ENCODE data around the gene CFH.
A peak's percentile ranks its signal among the peaks of the same experiment; 100 is the strongest.
"Not testable (repeated sequence)": the region's sequence is repeated elsewhere in the genome, so short reads cannot be mapped to it uniquely, and the experiment has no call there.

Gene CFH

DNA sequence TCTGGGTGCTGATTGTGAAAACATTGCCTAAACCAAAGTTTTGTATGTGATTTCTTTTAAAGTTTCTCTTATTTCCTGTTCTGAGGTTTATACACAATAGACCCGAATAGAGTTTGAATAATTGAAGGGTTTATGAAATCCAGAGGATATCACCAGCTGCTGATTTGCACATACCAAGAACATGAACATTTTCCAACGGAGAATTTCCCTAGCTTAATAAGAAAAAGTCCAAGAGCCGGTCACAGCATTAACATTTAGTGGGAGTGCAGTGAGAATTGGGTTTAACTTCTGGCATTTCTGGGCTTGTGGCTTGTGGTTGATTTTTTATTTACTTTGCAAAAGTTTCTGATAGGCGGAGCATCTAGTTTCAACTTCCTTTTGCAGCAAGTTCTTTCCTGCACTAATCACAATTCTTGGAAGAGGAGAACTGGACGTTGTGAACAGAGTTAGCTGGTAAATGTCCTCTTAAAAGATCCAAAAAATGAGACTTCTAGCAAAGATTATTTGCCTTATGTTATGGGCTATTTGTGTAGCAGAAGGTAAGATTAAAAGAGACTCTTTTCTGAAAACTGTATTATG, at the start of gene CFH:
CFH (plus strand) TSS at position 407 of the 579 bp plus-strand sequence; CDS start at position 482, 75 bp downstream.
- DNase-seq: no peak

DNA sequence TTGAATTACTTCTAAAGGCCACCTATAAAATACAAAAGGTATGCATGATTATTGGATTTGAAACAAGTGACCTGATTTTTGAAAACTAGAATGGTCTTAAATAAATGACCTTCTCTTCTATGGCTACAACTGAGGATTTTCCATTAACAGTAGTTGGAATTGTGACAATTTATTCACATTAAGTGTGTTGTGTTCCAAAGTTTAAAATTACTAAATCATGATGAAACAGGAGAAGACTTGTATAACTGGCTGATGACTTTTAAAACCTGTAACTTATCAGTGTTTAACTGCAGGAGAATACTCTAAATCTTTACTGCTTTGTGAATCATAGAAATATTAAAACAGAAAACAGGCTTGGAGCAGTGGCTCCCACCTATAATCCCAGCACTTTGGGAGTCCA, 48.2 kb upstream of the CFH start:
- no peak for DNase-seq

DNA sequence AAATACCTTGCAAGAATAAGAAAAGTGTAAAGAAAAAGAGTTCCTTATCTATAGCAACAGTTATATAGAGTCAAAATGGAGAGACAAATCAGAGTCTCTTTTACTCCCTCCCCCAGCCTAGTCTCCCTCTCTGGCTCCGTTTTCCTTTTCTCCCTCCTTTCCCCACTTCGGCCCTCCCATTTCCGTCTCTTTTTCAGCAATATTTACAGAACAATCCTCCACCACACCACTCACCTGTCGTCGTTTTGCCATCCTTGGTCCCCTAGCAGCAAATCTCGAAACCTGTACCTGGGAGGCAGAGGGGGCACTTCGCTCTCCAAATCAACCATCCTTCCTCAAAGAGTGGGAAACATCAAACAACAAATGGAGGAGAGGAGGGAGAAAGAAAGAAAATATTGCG, 43.9 kb upstream of the CFH start:
- no peak for DNase-seq

DNA sequence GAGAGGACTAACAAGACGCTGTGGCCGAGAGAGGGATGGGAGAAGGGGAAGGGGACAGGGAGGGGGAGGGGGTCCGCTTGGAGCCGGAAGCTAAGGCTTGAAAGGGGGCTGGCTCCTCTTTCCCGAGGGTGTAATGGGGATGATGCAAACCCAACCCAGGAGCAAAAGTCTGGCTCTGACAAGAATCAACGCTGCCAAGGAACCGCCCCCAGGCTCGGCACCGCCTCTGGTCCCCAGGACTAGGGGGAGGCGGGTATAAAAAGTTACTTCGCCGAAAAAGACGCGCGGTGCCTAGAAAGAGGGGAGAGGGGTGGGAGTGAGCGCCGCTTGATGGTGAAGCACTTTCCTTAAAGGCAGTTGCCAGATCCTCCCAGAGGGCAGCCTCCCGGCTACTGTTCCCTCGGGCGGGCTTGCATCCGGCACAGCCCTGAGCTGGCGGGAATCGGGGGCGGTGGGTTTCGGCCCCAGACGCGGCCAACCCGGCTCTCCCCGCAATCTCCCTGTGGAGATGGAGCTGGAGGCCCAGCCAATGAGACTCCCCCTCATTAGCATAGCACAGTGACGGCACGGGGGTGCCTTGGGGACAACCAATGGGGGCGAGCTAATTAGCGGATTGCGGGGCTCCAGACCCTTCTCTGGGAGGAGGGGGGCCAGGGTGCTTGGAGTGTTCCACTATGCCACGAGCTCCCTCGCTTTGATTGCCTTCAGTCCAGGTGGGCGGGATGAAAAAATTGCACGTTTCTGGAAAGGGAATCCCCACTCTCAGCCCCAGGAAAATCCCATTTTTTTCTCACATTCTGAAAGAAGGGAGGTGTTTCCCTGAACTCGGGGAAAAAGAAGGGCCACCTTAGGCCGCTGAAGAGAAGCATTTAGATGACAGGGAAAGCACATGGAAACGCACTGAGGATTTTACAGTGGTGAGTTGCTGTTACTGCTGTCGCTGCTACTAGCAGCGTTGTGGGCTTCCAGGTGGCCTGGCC, 43.2 kb upstream of the CFH start, which contains the start of gene KCNT2:
KCNT2 (minus strand) TSS at position 51 of the 980 bp plus-strand sequence. CDS start 131 bp downstream, outside the sequence.
- DNase-seq: no peak

DNA sequence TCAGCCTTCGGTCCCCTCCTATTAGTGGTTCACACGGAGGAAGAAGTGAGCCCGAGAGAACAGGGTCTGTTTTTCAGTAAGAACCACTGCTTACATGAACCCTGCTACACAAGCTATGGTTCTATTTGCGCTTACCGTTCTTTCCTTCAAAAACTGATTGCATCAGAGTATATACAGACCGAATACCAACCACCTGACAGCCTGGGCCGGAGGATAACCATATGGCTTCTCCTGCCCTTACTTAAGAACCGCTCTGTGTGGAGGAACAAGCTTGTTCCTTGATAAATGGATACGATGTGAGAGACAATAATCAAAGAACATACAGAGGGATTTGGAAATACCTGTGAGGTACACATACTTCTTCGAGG, 42.5 kb upstream of the CFH start:
- no peak for DNase-seq

DNA sequence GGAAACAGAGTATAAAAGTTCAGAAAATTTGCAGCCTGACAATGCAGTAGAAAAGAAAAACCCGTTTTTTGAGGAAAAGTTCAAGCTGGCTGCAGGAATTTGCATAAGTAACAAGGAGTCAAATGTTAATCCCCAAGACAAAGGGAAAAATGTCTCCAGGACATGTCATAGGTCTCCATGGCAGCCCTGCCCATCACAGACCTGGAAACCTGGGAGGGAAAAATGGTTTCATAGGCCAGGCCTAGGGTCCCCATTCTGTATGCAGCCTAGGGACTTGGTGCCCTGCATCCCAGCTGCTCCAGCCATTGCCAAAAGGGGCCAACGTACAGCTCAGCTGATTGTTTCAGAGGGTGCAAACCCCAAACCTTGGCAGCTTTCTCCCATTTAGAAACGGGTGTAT, 40.0 kb upstream of the CFH start:
- DNase-seq: no peak

DNA sequence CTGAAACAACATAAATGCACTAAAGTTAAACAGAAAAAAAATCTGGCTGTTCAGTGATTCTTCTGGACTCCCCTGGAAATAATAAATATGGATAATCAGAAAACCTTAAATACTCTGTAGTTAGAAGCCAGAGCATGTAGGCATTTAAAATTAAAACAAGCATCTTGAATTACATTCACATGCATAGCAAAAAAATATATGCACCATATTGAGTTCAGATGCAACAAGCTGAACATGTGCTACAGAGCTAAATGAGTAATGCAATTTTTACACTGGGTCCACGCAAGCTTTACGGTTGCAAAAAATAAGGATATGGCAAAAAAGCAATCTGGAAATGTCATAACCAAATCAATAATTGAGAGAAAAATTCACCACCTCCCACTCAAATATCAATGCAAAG, 32.1 kb upstream of the CFH start:
- no peak for DNase-seq

DNA sequence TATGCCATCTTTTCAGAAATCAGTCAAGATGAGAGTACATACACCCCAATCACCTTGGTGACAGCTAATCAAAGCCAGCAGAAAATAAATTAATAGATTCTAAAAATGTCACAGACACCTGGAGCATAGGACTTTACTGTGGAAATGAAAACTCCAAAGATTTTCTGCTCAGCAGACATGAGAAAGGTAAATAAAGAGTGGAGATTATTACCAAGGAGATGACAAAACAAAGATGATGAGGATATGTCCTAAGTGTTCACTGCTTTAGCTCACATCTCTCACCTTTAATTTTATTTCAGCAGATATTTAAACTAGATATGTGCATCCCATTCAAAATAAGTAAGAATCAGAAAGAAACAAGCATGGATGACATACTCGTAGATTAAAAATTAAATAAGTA, 28.8 kb upstream of the CFH start:
- no peak for DNase-seq

DNA sequence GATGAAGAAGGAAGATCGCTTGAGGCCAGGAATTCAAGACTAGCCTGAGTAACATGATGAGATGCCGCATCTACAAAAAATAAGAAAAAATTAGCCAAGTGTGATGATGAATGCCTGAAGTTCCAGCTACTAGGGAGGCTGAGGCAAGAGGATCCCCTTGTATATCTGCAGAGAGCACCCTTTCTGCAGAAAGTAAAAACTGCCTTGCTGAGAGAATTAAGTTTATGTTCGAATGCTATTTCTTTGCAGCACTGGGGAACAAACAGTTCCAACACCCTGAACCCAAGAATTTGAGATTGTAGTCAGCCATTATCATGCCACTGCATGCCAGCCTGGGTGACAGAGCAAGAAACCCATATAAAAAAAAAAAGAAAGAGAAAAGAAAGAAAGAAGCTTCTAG, 23.0 kb upstream of the CFH start:
- DNase-seq: no peak

DNA sequence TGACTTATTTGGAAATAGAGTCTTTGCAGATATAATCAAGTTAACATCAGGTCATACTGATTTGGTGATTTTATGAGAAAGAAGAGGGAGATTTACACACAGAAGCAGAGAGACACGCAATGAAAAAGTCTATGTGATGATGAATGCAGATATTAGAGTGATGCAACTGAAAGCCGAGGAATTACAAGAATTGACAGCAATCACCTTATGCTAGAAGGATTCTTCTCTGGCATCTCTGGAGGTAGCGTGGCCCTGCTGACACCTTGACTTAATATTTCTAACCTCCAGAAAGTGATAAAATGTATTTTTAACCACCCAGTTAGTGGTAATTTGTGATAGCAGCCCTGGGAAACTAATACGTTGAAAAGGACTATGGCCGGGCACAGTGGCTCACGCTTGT, 14.2 kb upstream of the CFH start:
- no peak for DNase-seq

DNA sequence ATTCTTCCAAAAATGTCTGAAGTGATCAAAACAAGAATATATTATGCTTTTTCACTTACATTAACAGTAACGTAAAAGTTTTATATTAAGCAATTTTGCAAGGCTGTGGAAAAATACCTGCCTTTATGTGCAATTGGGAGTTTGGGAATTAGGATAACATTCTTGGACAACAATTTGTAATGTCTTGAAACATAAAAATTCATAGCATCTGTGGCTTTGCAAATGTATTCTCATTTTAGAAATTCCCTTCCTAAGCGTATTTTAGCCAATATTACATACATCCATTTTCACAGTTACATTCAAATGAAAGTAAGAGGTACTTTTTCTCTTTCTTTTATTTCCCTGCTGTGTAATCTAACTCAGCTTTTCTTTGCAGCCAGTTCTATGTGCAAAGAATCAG, 13.4 kb upstream of the CFH start:
- DNase-seq: no peak

DNA sequence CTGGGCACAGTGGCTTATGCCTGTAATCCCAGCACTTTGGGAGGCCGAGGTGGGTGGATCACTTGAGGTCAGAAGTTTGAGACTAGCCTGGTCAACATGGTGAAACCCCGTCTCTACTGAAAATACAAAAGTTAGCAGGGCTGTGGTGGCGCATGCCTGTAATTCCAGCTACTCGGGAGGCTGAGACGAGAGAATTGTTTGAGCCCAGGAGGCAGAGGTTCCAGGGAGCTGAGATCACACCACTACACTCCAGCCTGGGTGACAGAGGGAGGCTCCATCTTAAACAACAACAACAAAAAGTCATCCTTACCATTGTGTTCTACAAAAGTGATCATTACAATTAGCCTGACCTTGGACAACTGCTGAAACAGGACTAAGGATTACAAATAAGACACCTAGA, 12.6 kb upstream of the CFH start:
- not testable (repeated sequence) for DNase-seq

DNA sequence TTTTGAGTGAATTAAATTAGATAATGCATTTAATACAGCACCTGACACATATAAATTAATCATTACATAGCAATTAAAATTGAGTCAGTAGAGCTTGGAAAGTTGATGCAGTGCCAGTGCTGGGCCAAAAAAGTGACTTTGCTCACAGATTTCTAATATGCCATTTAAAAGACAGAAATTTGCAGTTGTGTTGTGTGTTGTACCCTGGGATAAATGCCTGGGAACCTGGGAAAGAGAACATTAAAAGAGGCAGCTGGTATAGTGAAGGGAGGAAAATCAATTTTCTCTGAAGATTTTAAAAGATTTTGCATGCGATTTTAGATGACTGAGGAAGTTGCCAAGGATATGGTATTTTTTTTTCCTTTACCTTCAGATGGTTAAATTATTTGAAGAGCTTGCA, 10.9 kb upstream of the CFH start:
- no peak for DNase-seq

DNA sequence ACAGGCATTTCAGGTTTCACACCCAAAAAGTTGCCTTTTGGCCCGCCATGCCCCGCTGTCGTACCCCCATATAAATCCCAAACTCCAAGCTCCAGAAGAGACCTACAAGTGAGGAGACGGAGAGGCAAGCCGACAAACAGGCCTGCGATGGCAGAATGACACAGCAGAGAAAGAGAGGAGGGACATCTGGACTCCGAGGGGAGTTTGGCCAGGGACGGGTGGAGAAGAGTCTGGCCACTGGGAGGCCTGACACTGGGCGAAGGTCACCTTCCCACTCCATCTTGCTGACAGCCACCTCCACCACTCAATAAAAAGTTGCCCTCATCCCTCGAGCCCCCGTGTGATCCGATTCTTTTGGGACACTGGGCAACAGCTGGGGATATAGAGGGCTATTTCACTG, 1.9 kb upstream of the CFH start:
- no peak for DNase-seq

DNA sequence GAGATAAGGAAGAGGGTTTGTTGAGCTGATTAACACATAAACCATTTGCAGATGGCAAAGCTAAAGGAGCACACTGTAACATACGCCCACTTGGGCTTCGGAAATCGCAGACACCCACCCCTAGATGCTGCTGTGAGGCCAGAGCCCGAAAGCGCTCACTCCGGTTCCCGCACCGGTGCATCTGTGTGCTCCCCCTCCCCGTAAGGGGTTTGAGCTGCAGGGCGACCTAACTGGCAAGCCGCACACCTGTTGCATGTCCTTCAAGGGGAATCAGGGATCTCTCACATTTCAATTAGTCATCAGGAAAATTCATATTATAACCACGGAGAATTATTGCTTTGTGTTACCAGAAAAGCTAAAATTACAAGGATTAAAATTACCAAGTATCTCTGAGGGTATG, 1.4 kb upstream of the CFH start:
- DNase-seq: no peak

DNA sequence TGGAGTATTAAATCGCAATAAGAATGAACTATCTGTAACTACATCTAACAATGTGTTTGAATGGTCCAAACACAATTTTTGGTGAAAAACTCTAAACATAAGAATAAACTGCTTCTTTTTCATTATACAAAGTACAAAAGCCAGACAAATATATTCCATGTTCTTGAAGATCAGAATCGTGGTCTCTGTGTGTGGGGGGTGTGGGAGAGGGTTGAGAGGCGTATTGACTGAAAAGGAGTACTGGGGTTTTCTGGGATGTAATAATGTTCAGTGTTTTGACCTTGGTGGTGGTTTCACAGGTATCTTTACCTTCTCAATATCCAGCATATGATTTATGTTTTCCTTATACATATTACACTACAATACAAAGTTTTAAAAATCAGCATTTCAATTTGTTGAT, 764 bp upstream of the CFH start:
- DNase-seq: no peak

DNA sequence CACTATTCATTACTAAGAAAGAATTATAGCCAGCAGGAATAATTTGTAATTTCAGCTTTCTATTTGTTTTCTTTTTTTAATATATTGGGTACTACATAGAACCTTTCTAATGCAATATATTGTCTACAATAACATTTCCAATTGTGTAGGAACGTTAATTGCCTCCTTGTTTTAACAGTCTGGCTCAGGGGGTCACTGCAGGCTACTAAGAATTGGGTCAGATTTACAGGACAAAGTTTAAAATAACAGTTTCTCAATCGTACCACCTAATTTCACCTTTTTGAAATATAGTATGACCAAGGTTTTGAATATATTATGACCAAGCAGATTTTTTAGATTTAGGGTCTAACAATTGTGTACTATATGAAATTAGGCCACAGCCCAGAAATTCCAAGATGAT, 2.4 kb downstream of the CFH start:
- DNase-seq: no peak

DNA sequence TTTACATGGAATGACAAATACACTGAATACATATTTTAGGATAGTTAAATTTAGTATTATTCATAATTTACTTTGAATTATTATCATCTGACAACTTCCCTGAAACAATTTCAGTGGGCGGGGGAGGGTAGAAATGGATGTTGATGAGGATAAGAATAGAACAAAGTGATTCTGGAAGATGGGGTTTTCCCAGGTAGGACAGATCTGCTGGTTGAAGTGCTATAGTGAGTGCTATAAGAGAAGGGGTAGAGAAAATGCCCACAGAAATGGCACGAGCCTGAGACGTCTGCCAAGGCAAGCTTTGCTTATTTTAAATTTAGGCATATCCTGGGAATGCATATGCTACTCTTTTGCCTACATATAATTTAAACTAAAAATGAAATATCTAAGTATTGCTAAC, 3.2 kb downstream of the CFH start:
- DNase-seq: no peak

DNA sequence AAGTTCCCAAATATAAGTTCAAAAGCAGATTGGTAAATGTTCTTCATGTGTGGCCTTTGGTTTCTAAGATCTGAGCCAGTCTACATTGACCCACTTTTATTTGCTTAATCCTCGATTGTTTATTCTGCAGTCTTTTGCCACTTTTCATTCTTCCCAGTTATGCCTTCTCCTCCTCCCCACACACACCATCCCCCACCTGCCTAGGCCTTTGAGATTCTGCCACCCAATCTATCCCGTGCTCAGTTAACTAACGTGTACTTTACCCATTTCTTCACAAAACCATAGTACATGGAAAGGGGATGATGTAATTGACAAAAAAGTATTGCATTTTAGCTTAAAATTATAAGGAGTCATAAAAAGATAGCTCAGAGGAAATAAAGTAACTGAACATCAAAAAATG, 3.7 kb downstream of the CFH start:
- DNase-seq: no peak

DNA sequence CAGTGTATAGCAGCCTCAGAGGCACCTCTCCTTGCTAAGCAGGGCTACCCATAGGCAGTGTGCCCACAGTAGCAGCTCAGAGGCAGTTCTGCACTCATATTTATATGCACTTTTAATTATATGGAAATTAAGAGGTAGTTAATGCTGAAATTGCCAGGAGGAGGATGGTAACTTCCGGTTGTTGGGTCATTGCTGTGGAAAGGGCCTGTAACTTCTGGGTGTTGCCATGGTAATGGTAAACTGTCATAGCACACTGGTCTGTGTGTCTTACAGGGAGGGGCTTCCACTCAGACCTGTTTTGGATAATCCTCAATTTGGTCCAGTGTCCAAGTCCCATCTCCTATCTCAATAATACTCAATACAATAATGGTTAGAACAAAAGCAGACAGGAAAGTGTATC, 7.6 kb downstream of the CFH start:
- DNase-seq: no peak

DNA sequence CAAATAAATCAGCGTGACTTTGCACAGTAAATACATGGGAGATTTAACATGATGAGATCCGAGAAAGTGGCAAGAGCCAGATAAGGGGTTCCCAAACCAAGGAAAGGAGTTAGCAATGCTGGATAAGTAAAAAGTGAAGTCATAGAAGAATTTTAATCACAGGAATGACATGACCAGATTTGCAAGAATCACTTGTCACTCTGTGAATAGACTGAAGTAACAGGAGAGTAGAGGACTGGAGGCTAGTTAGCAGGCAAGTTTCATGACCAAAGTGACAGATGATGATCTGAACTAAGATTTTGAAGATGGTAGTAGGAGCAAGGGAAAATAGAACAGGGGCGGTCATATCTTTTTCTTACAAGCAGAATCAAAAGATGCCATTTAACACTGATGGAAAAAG, 8.4 kb downstream of the CFH start:
- DNase-seq: no peak

DNA sequence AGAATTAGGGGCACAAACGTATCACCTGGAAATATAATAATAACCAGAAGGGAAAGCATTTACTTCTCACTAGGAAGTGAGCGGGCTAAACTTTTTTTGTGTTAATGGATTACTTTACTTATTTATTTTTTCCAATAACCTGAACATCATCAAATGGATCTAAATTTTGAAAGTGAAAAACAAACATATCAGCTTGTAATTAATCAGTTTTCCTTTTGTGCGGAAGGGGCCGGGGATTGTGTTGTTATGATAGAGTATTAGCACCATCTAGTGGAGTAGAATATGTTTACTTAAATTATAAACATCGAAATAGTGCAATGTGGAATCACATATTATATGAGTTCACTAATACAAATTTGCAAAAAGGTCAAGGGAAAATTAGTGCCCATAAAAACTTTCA, 9.0 kb downstream of the CFH start:
- DNase-seq: peak in 1 of 2 experiments; percentile 13

DNA sequence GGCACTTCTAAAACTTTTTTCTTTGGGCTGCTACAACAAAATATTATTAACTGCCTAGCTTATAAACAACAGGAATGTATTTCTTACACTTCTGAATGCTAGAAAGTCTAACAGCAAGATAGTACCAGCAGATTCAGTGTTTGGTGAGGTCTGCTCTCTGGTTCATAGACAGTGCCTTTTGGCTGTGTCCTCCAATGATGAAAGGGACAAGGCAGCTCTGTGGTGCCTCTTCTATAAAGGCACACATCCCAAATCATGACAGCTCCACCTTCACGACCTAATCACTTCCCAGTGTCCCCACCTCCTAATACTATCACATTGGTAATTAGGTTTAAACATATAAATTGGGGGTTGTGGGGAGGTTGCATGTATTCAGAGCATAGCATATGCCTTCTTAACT, 9.5 kb downstream of the CFH start:
- DNase-seq: no peak

DNA sequence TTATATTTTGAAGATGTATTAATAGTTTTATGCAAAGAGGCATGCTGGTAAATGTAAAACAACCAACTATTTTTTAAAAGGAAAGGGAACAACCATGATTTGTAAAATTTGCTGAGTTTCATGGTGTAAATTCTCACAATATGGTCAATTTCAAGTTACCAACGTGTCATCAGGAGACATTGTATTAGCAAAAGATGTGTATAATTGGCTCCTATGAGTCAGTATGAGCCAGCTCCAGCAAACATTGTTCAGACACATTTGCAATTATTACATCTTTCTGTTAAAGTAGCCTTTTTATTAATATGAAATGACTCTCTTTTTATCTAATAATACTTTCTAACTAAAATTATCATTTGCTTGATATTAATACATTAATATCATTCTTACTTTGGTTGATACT, 15.3 kb downstream of the CFH start:
- no peak for DNase-seq

DNA sequence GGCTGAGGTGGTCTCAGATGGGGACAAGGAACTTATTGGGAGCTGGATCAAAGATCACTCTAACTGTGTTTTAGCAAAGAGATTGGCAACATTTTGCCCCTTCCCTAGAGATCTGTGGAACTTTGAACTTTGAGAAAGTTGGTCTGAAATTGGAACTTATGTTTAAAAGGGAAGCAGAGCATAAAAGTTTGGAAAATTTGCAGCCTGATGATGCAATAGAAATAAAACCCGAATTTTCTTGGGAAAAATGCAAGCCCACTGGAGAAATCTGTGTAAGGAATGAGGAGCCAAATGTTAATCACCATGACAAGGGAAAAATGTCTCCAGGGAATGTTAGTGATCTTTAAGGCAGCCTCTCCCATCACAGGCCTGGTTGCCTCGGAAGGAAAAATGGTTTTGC, 17.2 kb downstream of the CFH start:
- no peak for DNase-seq

All from NCI-H187 (cell line).